Right atrium auricular region (tissue), 2 donors: ENCODE results near the gene IL1R1. TPM values are rescaled to one million over a fixed set of nuclear protein-coding genes. Genes with fewer than 3 reads are reported as not detected.

Experiments used
- DNase-seq: peaks from one replicate; pipeline ENCODE4 v3.0.0-alpha.2; 2019; ENCODE audit warnings: low spot score
- H3K27ac ChIP-seq, 2 donors: fragments of 200-600 bp; sonication (generic); 1 replicate in 1 of 2; 2 replicates in 1 of 2; pipeline ENCODE4 v1.5.1; 2016 to 2019
- H3K27me3 ChIP-seq, 2 donors: fragments of 200-600 bp; sonication (generic); one replicate each; pipeline versions ENCODE4 v1.5.1 to v1.6.0; 2017 to 2019
- H3K36me3 ChIP-seq: fragments of 200-600 bp; sonication (generic); one replicate; pipeline ENCODE4 v1.5.1; 2016
- H3K4me1 ChIP-seq, 2 donors: fragments of 200-600 bp; sonication (generic); one replicate each; pipeline versions ENCODE4 v1.5.1 to v1.6.0; 2017 to 2019
- H3K4me3 ChIP-seq, 2 donors: fragments of 200-600 bp; sonication (generic); 1 replicate in 1 of 2; 2 replicates in 1 of 2; pipeline ENCODE4 v1.5.1; 2017 to 2019; ENCODE audit warnings: mild to moderate bottlenecking in 1 of 2, moderate library complexity in 1 of 2
- H3K9me3 ChIP-seq, 2 donors: fragments of 200-600 bp; sonication (generic); one replicate each; pipeline ENCODE4 v1.5.1; 2019
- CTCF ChIP-seq, 2 donors: fragments of 200-600 bp; sonication (generic); IDR thresholded peaks; one replicate each; pipeline ENCODE4 v1.5.1; 2019; ENCODE audit warnings: antibody characterized with exemption in 2 of 2
- total RNA-seq, 2 donors: library from RNA; depleted of rRNA; stranded (reverse); fragments of >200 nt; gene quantifications; one replicate each; pipeline ENCODE4 v1.1.0, GENCODE V29; 2016

Gene IL1R1
- total RNA-seq, 2 donors from 2014 or later, result 28.7 to 86.2 TPM

- no peaks in the 10 kb centered on the region for H3K9me3 ChIP-seq
- TF ChIP-seq CTCF (IDR thresholded peaks at IDR 0.05), result no peak
- H3K27ac ChIP-seq, result no peak overlapping the region
- peaks cover 0 to 16% of the 10 kb centered on the region in 2 donors for H3K4me1 ChIP-seq
- DNase-seq, result no peak
- H3K27me3 ChIP-seq, result no peaks in the 10 kb centered on the region
- peaks cover 23% of the 10 kb centered on the region for H3K36me3 ChIP-seq
- no peak overlapping the region for H3K4me3 ChIP-seq
Observed at GRCh38 chr2:102159295-102159694, 16.7 kb downstream of the IL1R1 start.

- no peak for DNase-seq
- peak; percentile 32 to 79 for TF ChIP-seq CTCF (IDR thresholded peaks at IDR 0.05)
- H3K4me1 ChIP-seq, result no peaks in the 10 kb centered on the region
- no peak overlapping the region for H3K4me3 ChIP-seq
- H3K36me3 ChIP-seq, result peaks cover 23% of the 10 kb centered on the region
- no peaks in the 10 kb centered on the region for H3K9me3 ChIP-seq
- H3K27me3 ChIP-seq, result no peaks in the 10 kb centered on the region
- H3K27ac ChIP-seq, result no peak overlapping the region
Observed at GRCh38 chr2:102166189-102166845, 23.8 kb downstream of the IL1R1 start.

GRCh38 chr2:102168026-102168771 lies 25.7 kb downstream of the IL1R1 start:
- no peaks in the 10 kb centered on the region for H3K4me1 ChIP-seq
- no peak overlapping the region for H3K4me3 ChIP-seq
- peaks cover 42% of the 10 kb centered on the region for H3K36me3 ChIP-seq
- H3K27ac ChIP-seq, result no peak overlapping the region
- H3K27me3 ChIP-seq, result no peaks in the 10 kb centered on the region
- H3K9me3 ChIP-seq, result no peaks in the 10 kb centered on the region
- no peak for DNase-seq
- no peak for TF ChIP-seq CTCF (IDR thresholded peaks at IDR 0.05)

DNA sequence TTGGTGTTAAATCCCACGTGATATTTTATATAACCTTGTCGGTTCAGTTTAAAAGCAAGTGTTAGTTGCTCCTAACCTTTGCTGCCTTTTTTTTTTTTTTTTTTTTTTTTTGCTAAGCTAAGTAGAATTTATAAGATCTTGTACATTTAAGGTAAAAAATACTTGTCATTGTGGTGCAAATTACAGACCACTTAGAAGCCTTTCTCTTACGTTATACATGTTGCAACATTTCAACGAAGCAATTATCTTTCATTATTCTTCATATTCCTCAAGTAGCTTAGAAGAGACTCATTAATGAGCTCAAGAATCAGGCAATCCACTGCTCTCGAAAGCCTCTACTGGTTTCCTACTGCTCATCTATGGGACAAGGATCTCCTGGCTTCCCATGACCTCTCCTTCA lies 29.4 kb downstream of the IL1R1 start:
- H3K27me3 ChIP-seq, result no peaks in the 10 kb centered on the region
- H3K4me1 ChIP-seq, result no peaks in the 10 kb centered on the region
- no peaks in the 10 kb centered on the region for H3K9me3 ChIP-seq
- no peak overlapping the region for H3K27ac ChIP-seq
- no peak for TF ChIP-seq CTCF (IDR thresholded peaks at IDR 0.05)
- peaks cover 48% of the 10 kb centered on the region for H3K36me3 ChIP-seq
- no peak for DNase-seq
- H3K4me3 ChIP-seq, result no peak overlapping the region

- no peaks in the 10 kb centered on the region for H3K27me3 ChIP-seq
- no peak overlapping the region for H3K4me3 ChIP-seq
- H3K9me3 ChIP-seq, result no peaks in the 10 kb centered on the region
- no peak for TF ChIP-seq CTCF (IDR thresholded peaks at IDR 0.05)
- no peak for DNase-seq
- no peak overlapping the region for H3K27ac ChIP-seq
- no peaks in the 10 kb centered on the region for H3K4me1 ChIP-seq
- peaks cover 49% of the 10 kb centered on the region for H3K36me3 ChIP-seq
Observed at GRCh38 chr2:102172745-102173144, 30.2 kb downstream of the IL1R1 start.
